Right forelimb (tissue), 1 donor: ENCODE measurements around the gene NOP58.
"Not testable (repeated sequence)": the region's sequence is repeated elsewhere in the genome, so short reads cannot be mapped to it uniquely, and the experiment has no call there.

Experiments used
- DNase-seq: peaks from one replicate; pipeline ENCODE4 v3.0.0-alpha.2; 2018

Gene NOP58

GRCh38 chr2:202307690-202308089 lies 42.1 kb downstream of the NOP58 start:
- no peak for DNase-seq

- DNase-seq: no peak
Measured at GRCh38 chr2:202311823-202312388, 46.3 kb downstream of the NOP58 start.

- DNase-seq: no peak
Measured at GRCh38 chr2:202314116-202314515, 48.6 kb downstream of the NOP58 start.

- peak; percentile 85 for DNase-seq
Measured at GRCh38 chr2:202317080-202317857, 51.7 kb downstream of the NOP58 start.

GRCh38 chr2:202320362-202320761 lies 54.8 kb downstream of the NOP58 start:
- not testable (repeated sequence) for DNase-seq

GRCh38 chr2:202322435-202322834 lies 56.9 kb downstream of the NOP58 start:
- DNase-seq: no peak

GRCh38 chr2:202327858-202328257 lies 62.3 kb downstream of the NOP58 start:
- DNase-seq: no peak

- DNase-seq: no peak
Measured at GRCh38 chr2:202335791-202336467, 70.4 kb downstream of the NOP58 start.

GRCh38 chr2:202337151-202337550 lies 71.6 kb downstream of the NOP58 start:
- no peak for DNase-seq

- no peak for DNase-seq
Measured at GRCh38 chr2:202337706-202338346, 72.3 kb downstream of the NOP58 start.

GRCh38 chr2:202339071-202339870 lies 73.7 kb downstream of the NOP58 start:
- DNase-seq: no peak

- DNase-seq: no peak
Measured at GRCh38 chr2:202344178-202344577, 78.6 kb downstream of the NOP58 start.

GRCh38 chr2:202346180-202346579 lies 80.6 kb downstream of the NOP58 start:
- no peak for DNase-seq
